ENCODE measurements around the gene HAAO. TPM values are rescaled to one million over a fixed set of nuclear protein-coding genes. Genes with fewer than 3 reads are reported as not detected.
A peak's percentile ranks its signal among the peaks of the same experiment; 100 is the strongest.

The HAAO gene
- total and polyA plus RNA-seq, 2 donors (not counting 3 experiments of a cell fraction or from before 2014, with no cell fraction given) = 0.82 to 1.1 TPM

- POLR2A ChIA-PET = no interaction called here
- no peak overlapping the region for H3K9ac ChIP-seq (replicated peaks; ENCODE audit: extremely low read depth, insufficient read depth, low read length)
- peaks cover 0 to 3% of the 10 kb centered on the region in 2 experiments for H3K36me3 ChIP-seq (ENCODE audit: control insufficient read depth in 2 of 2, extremely low read depth in 1 of 2, insufficient read depth in 2 of 2, low read length in 2 of 2)
- no peak overlapping the region for H3K4me3 ChIP-seq (replicated peaks in 1 of 3; ENCODE audit: insufficient read depth in 1 of 3, low read depth in 1 of 3, low read length in 3 of 3)
- DNase-seq (ENCODE audit: low read depth, low spot score) (peak; percentile 80), FAIRE-seq (peak; percentile 76)
- BruUV-seq (replicated peaks) = no TSS peak
- H3K9me3 ChIP-seq (replicated peaks; ENCODE audit: control insufficient read depth, insufficient read depth, low read length) = no peaks in the 10 kb centered on the region
- H2AFZ ChIP-seq (ENCODE audit: low read depth, low read length) = no peak overlapping the region
- no peaks in the 10 kb centered on the region for H3K4me1 ChIP-seq (ENCODE audit: control insufficient read depth, extremely low read depth, insufficient read depth, low read length)
- no peaks in the 10 kb centered on the region for H3K79me2 ChIP-seq (ENCODE audit: control insufficient read depth, insufficient read depth, low read length)
- dilution Hi-C loops (cut with MboI; ENCODE audit: extremely low pct_ligation_motif_present, low sequenced_read_pairs) = no loop called here
- H3K9me1 ChIP-seq (replicated peaks; ENCODE audit: control insufficient read depth, extremely low read depth, insufficient read depth, low read length) = no peaks in the 10 kb centered on the region
- no peaks in the 10 kb centered on the region for H4K20me1 ChIP-seq (replicated peaks; ENCODE audit: control insufficient read depth, extremely low read depth, insufficient read depth, low read length)
- H3K27ac ChIP-seq (ENCODE audit: insufficient read depth, low read depth, low read length) = no peak overlapping the region
- intact Hi-C loops (cut with micrococcal nuclease) = no loop called here
- no peak overlapping the region for H3K4me2 ChIP-seq (ENCODE audit: insufficient read depth, low read length)
- TF ChIP-seq FOS (IDR thresholded peaks at IDR 0.05; ENCODE audit: borderline replicate concordance, insufficient read depth, low read length) = peak; percentile 23
- no peak for TF ChIP-seq MAX (IDR thresholded peaks at IDR 0.05; ENCODE audit: insufficient read depth, insufficient read length)
- no peak for TF ChIP-seq GATA2 (IDR thresholded peaks at IDR 0.05; ENCODE audit: insufficient read depth, insufficient read length, low read depth, low read length)
- no peaks in the 10 kb centered on the region for H3K27me3 ChIP-seq (ENCODE audit: control insufficient read depth in 2 of 2, insufficient read depth in 2 of 2, low read length in 2 of 2)
- CTCF ChIA-PET = interaction anchor here (0.9 to 1.2 kb wide), 2 partner anchors 60 to 855 kb away, joined by 3 to 4 read pairs; no protein-coding TSS in a partner anchor
Observed at GRCh38 chr2:42722320-42723190, 69.8 kb downstream of the HAAO start.

- H4K20me1 ChIP-seq (replicated peaks; ENCODE audit: control insufficient read depth, extremely low read depth, insufficient read depth, low read length) = no peaks in the 10 kb centered on the region
- H2AFZ ChIP-seq (ENCODE audit: low read depth, low read length) = no peak overlapping the region
- intact Hi-C loops (cut with micrococcal nuclease) (no loop called here), dilution Hi-C loops (cut with MboI; ENCODE audit: extremely low pct_ligation_motif_present, low sequenced_read_pairs) (no loop called here)
- TF ChIP-seq GATA2 (IDR thresholded peaks at IDR 0.05; ENCODE audit: insufficient read depth, insufficient read length, low read depth, low read length) (no peak), MAX (IDR thresholded peaks at IDR 0.05; ENCODE audit: insufficient read depth, insufficient read length) (no peak), POLR2A (IDR thresholded peaks at IDR 0.05; ENCODE audit: low read depth, low read length) (no peak), FOS (IDR thresholded peaks at IDR 0.05; ENCODE audit: borderline replicate concordance, insufficient read depth, low read length) (no peak), POLR2AphosphoS5 (IDR thresholded peaks at IDR 0.05; ENCODE audit: insufficient read depth, low read depth, low read length) (no peak), MYC (IDR thresholded peaks at IDR 0.05; ENCODE audit: low read depth, low read length) (no peak), CTCF (IDR thresholded peaks at IDR 0.05; ENCODE audit: extremely low read depth in 1 of 2, insufficient read depth in 1 of 2, low read depth in 1 of 2, low read length in 2 of 2) (no peak), JUN (IDR thresholded peaks at IDR 0.05; ENCODE audit: borderline replicate concordance, insufficient read depth, insufficient read length, low read depth) (no peak), EZH2 (IDR thresholded peaks at IDR 0.05; ENCODE audit: borderline replicate concordance, low read depth, low read length, severe bottlenecking) (no peak)
- FAIRE-seq (no peak), DNase-seq (ENCODE audit: low read depth, low spot score) (no peak)
- H3K36me3 ChIP-seq (ENCODE audit: control insufficient read depth in 2 of 2, extremely low read depth in 1 of 2, insufficient read depth in 2 of 2, low read length in 2 of 2) = peaks cover 0 to 3% of the 10 kb centered on the region in 2 experiments
- H3K4me1 ChIP-seq (ENCODE audit: control insufficient read depth, extremely low read depth, insufficient read depth, low read length) = no peaks in the 10 kb centered on the region
- POLR2A ChIA-PET = no interaction called here
- H3K27ac ChIP-seq (ENCODE audit: insufficient read depth, low read depth, low read length) = no peak overlapping the region
- H3K79me2 ChIP-seq (ENCODE audit: control insufficient read depth, insufficient read depth, low read length) = no peaks in the 10 kb centered on the region
- CTCF ChIA-PET = interaction anchor here (0.9 to 1.2 kb wide), 2 partner anchors 59 to 855 kb away, joined by 3 to 4 read pairs; no protein-coding TSS in a partner anchor
- H3K9me1 ChIP-seq (replicated peaks; ENCODE audit: control insufficient read depth, extremely low read depth, insufficient read depth, low read length) = no peaks in the 10 kb centered on the region
- H3K27me3 ChIP-seq (ENCODE audit: control insufficient read depth in 2 of 2, insufficient read depth in 2 of 2, low read length in 2 of 2) = no peaks in the 10 kb centered on the region
- no TSS peak for BruUV-seq (replicated peaks)
- H3K9me3 ChIP-seq (replicated peaks; ENCODE audit: control insufficient read depth, insufficient read depth, low read length) = no peaks in the 10 kb centered on the region
- no peak overlapping the region for H3K4me2 ChIP-seq (ENCODE audit: insufficient read depth, low read length)
- H3K4me3 ChIP-seq (replicated peaks in 1 of 3; ENCODE audit: insufficient read depth in 1 of 3, low read depth in 1 of 3, low read length in 3 of 3) = no peak overlapping the region
- H3K9ac ChIP-seq (replicated peaks; ENCODE audit: extremely low read depth, insufficient read depth, low read length) = no peak overlapping the region
Observed at GRCh38 chr2:42721898-42722297, 70.5 kb downstream of the HAAO start.
